Neural cell (in vitro differentiated cells): ENCODE data around the gene STT3B. TPM values are rescaled to one million over a fixed set of nuclear protein-coding genes. Genes with fewer than 3 reads are reported as not detected.

Source experiments
- H2AFZ ChIP-seq: fragments of 200-600, 300-800 bp; sonication (generic), shearing (Covaris generic); 2 replicates; pipeline ENCODE4 v1.6.0; 2014; ENCODE audit warnings: low read depth, mild to moderate bottlenecking, antibody characterized with exemption, low read length, moderate library complexity
- H3F3A ChIP-seq: fragments of 200-600 bp; shearing (Covaris generic); 2 replicates; pipeline ENCODE4 v1.6.1; 2016; ENCODE audit warnings: mild to moderate bottlenecking, moderate library complexity, mixed read lengths, antibody characterized with exemption, low read length; ENCODE audit not compliant: insufficient read depth, poor library complexity, severe bottlenecking
- H3K27ac ChIP-seq: fragments of 200-600, 300-800 bp; sonication (generic), shearing (Covaris generic); 2 replicates; pipeline ENCODE4 v1.5.1; 2014; ENCODE audit warnings: mild to moderate bottlenecking, low read length, moderate library complexity
- H3K27me3 ChIP-seq: fragments of 300-800, 200-600 bp; sonication (generic), shearing (Covaris generic); 2 replicates; pipeline ENCODE4 v1.6.0; 2014; ENCODE audit warnings: mild to moderate bottlenecking, low read depth, low read length, moderate library complexity; ENCODE audit not compliant: insufficient read depth
- H3K36me3 ChIP-seq: fragments of 300-800, 200-600 bp; sonication (generic), shearing (Covaris generic); 2 replicates; pipeline ENCODE4 v1.5.1; 2014; ENCODE audit warnings: mild to moderate bottlenecking, antibody characterized with exemption, low read length, moderate library complexity; ENCODE audit not compliant: insufficient read depth
- H3K4me2 ChIP-seq: fragments of 300-800, 200-600 bp; sonication (generic), shearing (Covaris generic); 2 replicates; pipeline ENCODE4 v1.6.0; 2014; ENCODE audit warnings: mild to moderate bottlenecking, low read length
- H3K4me3 ChIP-seq: fragments of 300-800, 200-600 bp; sonication (generic), shearing (Covaris generic); 2 replicates; pipeline ENCODE4 v1.5.1; 2014; ENCODE audit warnings: mild to moderate bottlenecking, low read length, moderate library complexity
- H3K79me2 ChIP-seq: fragments of 200-600 bp; shearing (Covaris generic); replicated peaks from 2 replicates; pipeline ENCODE4 v1.6.0; 2014; ENCODE audit warnings: mild to moderate bottlenecking, low read length, moderate library complexity; ENCODE audit not compliant: insufficient read depth
- H3K9ac ChIP-seq: fragments of 300-800, 200-600 bp; sonication (generic), shearing (Covaris generic); 2 replicates; pipeline ENCODE4 v1.6.1; 2016; ENCODE audit warnings: mild to moderate bottlenecking, low read length, mixed read lengths
- H3K9me2 ChIP-seq: fragments of 200-600 bp; shearing (Covaris generic); 2 replicates; pipeline ENCODE4 v1.6.1; 2016; ENCODE audit warnings: mild to moderate bottlenecking, low read length, mixed read lengths; ENCODE audit not compliant: insufficient read depth
- H3K9me3 ChIP-seq: fragments of 200-600, 300-800 bp; sonication (generic), shearing (Covaris generic); 2 replicates; pipeline ENCODE4 v1.6.1; 2016; ENCODE audit warnings: mild to moderate bottlenecking, mixed run types, low read length, moderate library complexity, mixed read lengths
- H4K20me1 ChIP-seq: fragments of 200-600 bp; shearing (Covaris generic); 2 replicates; pipeline ENCODE4 v1.6.1; 2016; ENCODE audit warnings: mild to moderate bottlenecking, mixed run types; ENCODE audit not compliant: insufficient read depth
- CTCF ChIP-seq: fragments of 450-650 bp; IDR thresholded peaks from 2 replicates; pipeline ENCODE4 v1.5.1; 2014; ENCODE audit warnings: antibody characterized with exemption, mild to moderate bottlenecking, moderate library complexity; ENCODE audit not compliant: poor library complexity, severe bottlenecking
- EP300 ChIP-seq: fragments of 450-650 bp; conservative IDR thresholded peaks from 2 replicates; pipeline ENCODE4 v1.6.1; 2014; ENCODE audit warnings: antibody characterized with exemption, mild to moderate bottlenecking, moderate library complexity; ENCODE audit not compliant: poor library complexity, severe bottlenecking
- EZH2 ChIP-seq: fragments of 200-600, 300-800 bp; shearing (Covaris generic), sonication (generic); IDR thresholded peaks from 2 replicates; pipeline ENCODE4 v1.6.1; 2014; ENCODE audit warnings: antibody characterized with exemption, low read length, borderline replicate concordance, mild to moderate bottlenecking; ENCODE audit not compliant: insufficient read depth, poor library complexity, severe bottlenecking
- MXI1 ChIP-seq: fragments of 450-650 bp; conservative IDR thresholded peaks from 2 replicates; pipeline ENCODE4 v1.6.1; 2014; ENCODE audit warnings: antibody characterized with exemption, mild to moderate bottlenecking; ENCODE audit not compliant: poor library complexity, severe bottlenecking
- POLR2AphosphoS5 ChIP-seq: IDR thresholded peaks from 2 replicates; pipeline ENCODE4 v1.6.1; 2012
- RAD21 ChIP-seq: fragments of 450-650 bp; conservative IDR thresholded peaks from 2 replicates; pipeline ENCODE4 v1.6.1; 2014; ENCODE audit warnings: antibody characterized with exemption, mild to moderate bottlenecking, moderate library complexity
- REST ChIP-seq: IDR thresholded peaks from 2 replicates; pipeline ENCODE4 v1.6.1; 2012; ENCODE audit warnings: borderline replicate concordance
- SMC3 ChIP-seq: fragments of 450-650 bp; conservative IDR thresholded peaks from 2 replicates; pipeline ENCODE4 v1.6.1; 2014; ENCODE audit warnings: antibody characterized with exemption, mild to moderate bottlenecking, moderate library complexity; ENCODE audit not compliant: poor library complexity
- TAF1 ChIP-seq: IDR thresholded peaks from 2 replicates; pipeline ENCODE4 v1.6.1; 2012; ENCODE audit warnings: low read depth
- polyA plus RNA-seq: library from polyadenylated mRNA; depleted of rRNA; stranded (reverse); fragments of >200 nt; gene quantifications from 2 replicates; pipeline ENCODE4 v1.2.3, GENCODE V29; 2014

Gene STT3B
- polyA plus RNA-seq, 1 donor from 2014 or later, result 100 TPM

- no peaks in the 10 kb centered on the region for H4K20me1 ChIP-seq
- no peak overlapping the region for H3K27ac ChIP-seq
- H3K9me2 ChIP-seq, result no peaks in the 10 kb centered on the region
- H3K36me3 ChIP-seq, result no peaks in the 10 kb centered on the region
- H3K9me3 ChIP-seq, result no peaks in the 10 kb centered on the region
- no peaks in the 10 kb centered on the region for H3K79me2 ChIP-seq
- H2AFZ ChIP-seq, result no peak overlapping the region
- no peaks in the 10 kb centered on the region for H3K27me3 ChIP-seq
- no peak overlapping the region for H3K4me3 ChIP-seq
- no peak overlapping the region for H3K9ac ChIP-seq
- no peaks in the 10 kb centered on the region for H3F3A ChIP-seq
- no peak for TF ChIP-seq TAF1
- TF ChIP-seq POLR2AphosphoS5, result no peak
- TF ChIP-seq SMC3, result no peak
- TF ChIP-seq CTCF, result no peak
- no peak for TF ChIP-seq EP300
- TF ChIP-seq REST, result no peak
- TF ChIP-seq RAD21, result no peak
- TF ChIP-seq MXI1, result no peak
- TF ChIP-seq EZH2, result no peak
- no peak overlapping the region for H3K4me2 ChIP-seq
Observed at GRCh38 chr3:31629054-31629453, 96.3 kb downstream of the STT3B start.

- Histone ChIP-seq H3F3A (no peaks in the 10 kb centered on the region), H3K9me3 (no peaks in the 10 kb centered on the region), H3K9me2 (no peaks in the 10 kb centered on the region), H3K4me2 (no peak overlapping the region), H3K9ac (no peak overlapping the region), H3K27ac (no peak overlapping the region), H3K79me2 (no peaks in the 10 kb centered on the region), H3K4me3 (no peak overlapping the region), H3K27me3 (no peaks in the 10 kb centered on the region), H3K36me3 (no peaks in the 10 kb centered on the region), H2AFZ (no peak overlapping the region), H4K20me1 (no peaks in the 10 kb centered on the region)
- TF ChIP-seq SMC3 (no peak), CTCF (no peak), REST (no peak), POLR2AphosphoS5 (no peak), MXI1 (no peak), EZH2 (no peak), EP300 (no peak), RAD21 (no peak), TAF1 (no peak)
Observed at GRCh38 chr3:31634476-31634875, 101.8 kb downstream of the STT3B start.
